DOHH2 (cell line): Measurements from ENCODE around the gene MAP3K4.

Experiments
- H3F3A ChIP-seq: fragments of 200-600 bp; sonication (generic), shearing (Covaris generic); 2 replicates; pipeline ENCODE4 v1.6.0; 2016; ENCODE audit warnings: antibody characterized with exemption, mild to moderate bottlenecking; ENCODE audit not compliant: control insufficient read depth, insufficient read depth
- H3K27ac ChIP-seq: fragments of 200-600 bp; sonication (generic); 2 replicates; pipeline ENCODE4 v1.5.1; 2014; ENCODE audit warnings: low read depth, mild to moderate bottlenecking, low read length, moderate library complexity
- H3K27me3 ChIP-seq: fragments of 200-600 bp; sonication (generic); 2 replicates; pipeline ENCODE4 v1.6.1; 2014; ENCODE audit warnings: mild to moderate bottlenecking, low read length, mixed read lengths; ENCODE audit not compliant: control insufficient read depth
- H3K36me3 ChIP-seq: fragments of 200-600 bp; sonication (generic); 2 replicates; pipeline ENCODE4 v1.6.1; 2014; ENCODE audit warnings: mild to moderate bottlenecking, low read length, moderate library complexity, mixed read lengths; ENCODE audit not compliant: control insufficient read depth
- H3K4me1 ChIP-seq: fragments of 200-600 bp; sonication (generic); 2 replicates; pipeline ENCODE4 v1.6.1; 2014; ENCODE audit warnings: mild to moderate bottlenecking, low read length, mixed read lengths; ENCODE audit not compliant: control insufficient read depth
- H3K4me2 ChIP-seq: fragments of 200-600 bp; sonication (generic); 2 replicates; pipeline ENCODE4 v1.6.0; 2014; ENCODE audit warnings: mild to moderate bottlenecking, low read length, moderate library complexity
- H3K4me3 ChIP-seq: fragments of 200-600 bp; sonication (generic); 2 replicates; pipeline ENCODE4 v1.5.1; 2014; ENCODE audit warnings: mild to moderate bottlenecking, low read length, mixed read lengths
- H3K79me2 ChIP-seq: fragments of 200-600 bp; sonication (generic); 2 replicates; pipeline ENCODE4 v1.6.1; 2014; ENCODE audit warnings: mild to moderate bottlenecking, low read length, mixed read lengths; ENCODE audit not compliant: control insufficient read depth
- H3K9me2 ChIP-seq: fragments of 200-600 bp; sonication (generic); replicated peaks from 2 replicates; pipeline ENCODE4 v1.6.1; 2014; ENCODE audit warnings: mild to moderate bottlenecking, low read length, mixed read lengths; ENCODE audit not compliant: control insufficient read depth
- H3K9me3 ChIP-seq: fragments of 200-600 bp; sonication (generic); 2 replicates; pipeline ENCODE4 v1.6.1; 2014; ENCODE audit warnings: antibody characterized with exemption, low read length, mixed read lengths; ENCODE audit not compliant: control insufficient read depth, insufficient read depth
- H4K20me1 ChIP-seq: fragments of 200-600 bp; sonication (generic); 2 replicates; pipeline ENCODE4 v1.6.0; 2014; ENCODE audit warnings: low read depth, mild to moderate bottlenecking, antibody characterized with exemption, low read length, moderate library complexity; ENCODE audit not compliant: control insufficient read depth, insufficient read depth
- CTCF ChIP-seq: fragments of 200-600 bp; sonication (generic); IDR thresholded peaks from one replicate; pipeline ENCODE4 v1.5.1; 2014; ENCODE audit warnings: antibody characterized with exemption, mild to moderate bottlenecking, low read depth, low read length; ENCODE audit not compliant: poor library complexity, severe bottlenecking
- EZH2phosphoT487 ChIP-seq: fragments of 200-600 bp; sonication (generic); IDR thresholded peaks from 2 replicates; pipeline ENCODE4 v1.6.1; 2017; ENCODE audit warnings: borderline replicate concordance, mild to moderate bottlenecking, antibody characterized with exemption, low read length, moderate library complexity, mixed read lengths

Gene MAP3K4

GRCh38 chr6:161033667-161034066 is 42.1 kb downstream of the MAP3K4 start:
- Histone ChIP-seq H3K36me3 (peaks cover 40% of the 10 kb centered on the region), H3K27ac (no peak overlapping the region), H3K4me3 (no peak overlapping the region), H3K4me1 (peaks cover 61% of the 10 kb centered on the region), H3K4me2 (no peak overlapping the region), H3K9me2 (no peaks in the 10 kb centered on the region), H3K79me2 (peaks cover 63% of the 10 kb centered on the region), H4K20me1 (no peaks in the 10 kb centered on the region; the same call in 1 of the 2 replicates), H3F3A (peaks cover 3% of the 10 kb centered on the region), H3K9me3 (no peaks in the 10 kb centered on the region), H3K27me3 (no peaks in the 10 kb centered on the region)
- TF ChIP-seq EZH2phosphoT487 (no peak), CTCF (no peak)

GRCh38 chr6:161035182-161035980 is 43.8 kb downstream of the MAP3K4 start:
- H3K27ac ChIP-seq = peak overlapping the region; percentile 13; the same call in 1 of the 2 replicates
- peaks cover 3% of the 10 kb centered on the region for H3F3A ChIP-seq
- H3K27me3 ChIP-seq = no peaks in the 10 kb centered on the region
- peak overlapping the region; percentile 30 for H3K4me2 ChIP-seq
- H3K4me1 ChIP-seq = peaks cover 44% of the 10 kb centered on the region
- no peaks in the 10 kb centered on the region for H3K9me2 ChIP-seq
- TF ChIP-seq CTCF (no peak), EZH2phosphoT487 (no peak)
- peaks cover 57% of the 10 kb centered on the region for H3K36me3 ChIP-seq
- H4K20me1 ChIP-seq = no peaks in the 10 kb centered on the region
- H3K9me3 ChIP-seq = no peaks in the 10 kb centered on the region
- peaks cover 48% of the 10 kb centered on the region for H3K79me2 ChIP-seq
- peak overlapping the region; percentile 19; the same call in 1 of the 2 replicates for H3K4me3 ChIP-seq

GRCh38 chr6:161035981-161036263 is 44.4 kb downstream of the MAP3K4 start:
- H4K20me1 ChIP-seq = no peaks in the 10 kb centered on the region
- TF ChIP-seq EZH2phosphoT487 (no peak), CTCF (no peak)
- H3K27ac ChIP-seq = no peak overlapping the region
- peaks cover 43% of the 10 kb centered on the region for H3K79me2 ChIP-seq
- no peaks in the 10 kb centered on the region for H3K27me3 ChIP-seq
- H3K9me3 ChIP-seq = no peaks in the 10 kb centered on the region
- H3K4me2 ChIP-seq = no peak overlapping the region
- H3K4me3 ChIP-seq = no peak overlapping the region
- no peaks in the 10 kb centered on the region for H3K9me2 ChIP-seq
- peaks cover 62% of the 10 kb centered on the region for H3K36me3 ChIP-seq
- peaks cover 41% of the 10 kb centered on the region for H3K4me1 ChIP-seq
- H3F3A ChIP-seq = peaks cover 3% of the 10 kb centered on the region
